Activated naive CD8-positive, alpha-beta T cell treated with anti-CD3 and anti-CD28 coated beads, Interleukin-2, amount 10 ng/mL, durations not matched to agents 7 days and 5 days (primary cell): ENCODE results near the gene CHST9. TPM values are rescaled to one million over a fixed set of nuclear protein-coding genes. Genes with fewer than 3 reads are reported as not detected.
"Not testable (repeated sequence)": the region's sequence is repeated elsewhere in the genome, so short reads cannot be mapped to it uniquely, and the experiment has no call there.

ENCODE experiments used
- ATAC-seq: fragments of 150-1000 bp; cut with Tn5 transposase; one replicate; pipeline ENCODE4 v1.10.0; 2021; ENCODE audit warnings: low read depth, moderate library complexity
- POLR2A ChIA-PET: fragments of 350-600 bp; sonication (Branson Sonifier 250); formaldehyde crosslinking; loops from one replicate; lab custom pipeline; 2021; ENCODE audit warnings: antibody characterized with exemption; lab: Charles Lee
- DNase-seq: peaks from one replicate; pipeline ENCODE4 v3.0.0; 2021
- H3K27ac Mint-ChIP-seq: one replicate; pipeline ENCODE4 v1.8.0; 2022; ENCODE audit warnings: mild to moderate bottlenecking, mixed read lengths
- H3K27me3 Mint-ChIP-seq: one replicate; pipeline ENCODE4 v1.8.0; 2022; ENCODE audit warnings: mild to moderate bottlenecking, moderate library complexity, mixed read lengths
- H3K36me3 Mint-ChIP-seq: one replicate; pipeline ENCODE4 v1.8.0; 2021; ENCODE audit warnings: mild to moderate bottlenecking, mixed read lengths
- H3K4me1 Mint-ChIP-seq: one replicate; pipeline ENCODE4 v1.8.0; 2021; ENCODE audit warnings: mixed read lengths
- H3K4me3 Mint-ChIP-seq: one replicate; pipeline ENCODE4 v1.8.0; 2022; ENCODE audit warnings: mild to moderate bottlenecking, moderate library complexity, mixed read lengths
- H3K9me3 Mint-ChIP-seq: one replicate; pipeline ENCODE4 v1.8.0; 2021; ENCODE audit warnings: mixed read lengths
- total RNA-seq, 2 experiments: library from RNA; stranded (reverse); gene quantifications; one replicate each; pipeline ENCODE4 v1.2.3, GENCODE V29; 2021

The CHST9 gene
- total RNA-seq, 2 experiments from 2014 or later: not detected

DNA sequence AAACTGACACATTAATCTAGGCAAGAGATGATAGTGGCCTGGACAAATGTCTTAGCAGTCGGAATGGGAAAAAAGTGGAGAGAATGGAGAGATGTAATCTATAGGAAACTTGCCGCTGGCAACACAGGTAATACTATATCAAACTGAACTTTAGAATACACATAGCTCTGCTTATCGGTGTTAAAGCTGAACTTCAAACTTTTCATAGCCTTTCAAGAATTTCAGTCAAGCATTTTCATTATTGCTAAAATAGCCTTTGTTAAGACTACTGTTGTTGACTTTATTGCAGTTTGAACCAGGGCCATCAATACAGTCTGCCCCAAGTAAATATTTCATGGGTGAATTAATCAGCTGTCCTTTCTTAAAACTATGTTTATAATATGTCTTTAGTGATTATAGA, 12.9 kb upstream of the CHST9 start:
- peaks cover 4% of the 10 kb centered on the region for H3K9me3 Mint-ChIP-seq
- H3K27me3 Mint-ChIP-seq: no peaks in the 10 kb centered on the region
- no peak overlapping the region for H3K27ac Mint-ChIP-seq
- no peak for ATAC-seq
- POLR2A ChIA-PET: no interaction called here
- H3K36me3 Mint-ChIP-seq: no peaks in the 10 kb centered on the region
- H3K4me3 Mint-ChIP-seq: no peak overlapping the region
- no peak for DNase-seq
- H3K4me1 Mint-ChIP-seq: no peaks in the 10 kb centered on the region

DNA sequence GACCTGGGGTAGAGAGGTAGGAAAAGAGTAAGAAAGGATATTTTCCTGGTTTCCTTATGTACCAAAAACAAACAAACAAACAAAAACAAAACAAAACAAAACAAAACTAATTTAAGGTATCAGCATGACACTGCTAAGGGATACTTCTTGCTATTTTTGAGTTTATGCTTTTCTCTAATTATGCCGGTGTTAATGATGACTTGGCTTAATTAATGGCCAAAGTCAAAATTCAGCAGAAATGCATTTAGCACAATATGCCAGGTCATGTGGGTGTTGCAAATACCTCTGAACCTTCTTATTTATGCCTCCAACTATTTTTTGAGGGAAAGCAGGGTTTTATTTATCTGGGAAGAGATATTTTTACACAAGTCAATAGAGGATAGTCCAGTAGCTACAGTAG, 3.2 kb upstream of the CHST9 start:
- H3K9me3 Mint-ChIP-seq: peaks cover 2% of the 10 kb centered on the region
- H3K27me3 Mint-ChIP-seq: peaks cover 19% of the 10 kb centered on the region
- ATAC-seq (no peak), DNase-seq (no peak)
- no peak overlapping the region for H3K4me3 Mint-ChIP-seq
- POLR2A ChIA-PET: no interaction called here
- no peaks in the 10 kb centered on the region for H3K4me1 Mint-ChIP-seq
- no peak overlapping the region for H3K27ac Mint-ChIP-seq
- H3K36me3 Mint-ChIP-seq: no peaks in the 10 kb centered on the region

DNA sequence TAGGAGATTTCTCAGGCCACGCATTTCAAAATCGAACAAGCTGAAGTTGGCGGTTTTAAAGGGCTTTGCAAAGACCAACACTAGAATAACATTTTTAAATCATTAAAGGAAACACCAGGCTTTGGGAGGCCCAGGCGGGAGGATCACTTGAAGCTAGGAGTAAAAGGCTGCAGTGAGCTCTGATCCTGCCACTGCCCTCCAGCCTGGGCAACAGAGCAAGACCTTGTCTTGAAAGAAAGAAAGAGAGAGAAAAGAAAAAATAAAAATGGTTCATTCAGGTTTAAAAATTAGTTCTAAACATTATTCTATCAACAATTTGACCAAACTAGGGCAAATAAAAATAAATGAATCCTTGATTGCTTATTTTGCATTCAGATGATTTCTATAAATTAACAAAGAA, 789 bp upstream of the CHST9 start:
- no peak for ATAC-seq
- Mint-ChIP-seq H3K36me3 (no peaks in the 10 kb centered on the region), H3K27ac (no peak overlapping the region), H3K27me3 (peaks cover 22% of the 10 kb centered on the region), H3K4me1 (no peaks in the 10 kb centered on the region), H3K9me3 (no peaks in the 10 kb centered on the region), H3K4me3 (no peak overlapping the region)
- no peak for DNase-seq
- POLR2A ChIA-PET: no interaction called here

DNA sequence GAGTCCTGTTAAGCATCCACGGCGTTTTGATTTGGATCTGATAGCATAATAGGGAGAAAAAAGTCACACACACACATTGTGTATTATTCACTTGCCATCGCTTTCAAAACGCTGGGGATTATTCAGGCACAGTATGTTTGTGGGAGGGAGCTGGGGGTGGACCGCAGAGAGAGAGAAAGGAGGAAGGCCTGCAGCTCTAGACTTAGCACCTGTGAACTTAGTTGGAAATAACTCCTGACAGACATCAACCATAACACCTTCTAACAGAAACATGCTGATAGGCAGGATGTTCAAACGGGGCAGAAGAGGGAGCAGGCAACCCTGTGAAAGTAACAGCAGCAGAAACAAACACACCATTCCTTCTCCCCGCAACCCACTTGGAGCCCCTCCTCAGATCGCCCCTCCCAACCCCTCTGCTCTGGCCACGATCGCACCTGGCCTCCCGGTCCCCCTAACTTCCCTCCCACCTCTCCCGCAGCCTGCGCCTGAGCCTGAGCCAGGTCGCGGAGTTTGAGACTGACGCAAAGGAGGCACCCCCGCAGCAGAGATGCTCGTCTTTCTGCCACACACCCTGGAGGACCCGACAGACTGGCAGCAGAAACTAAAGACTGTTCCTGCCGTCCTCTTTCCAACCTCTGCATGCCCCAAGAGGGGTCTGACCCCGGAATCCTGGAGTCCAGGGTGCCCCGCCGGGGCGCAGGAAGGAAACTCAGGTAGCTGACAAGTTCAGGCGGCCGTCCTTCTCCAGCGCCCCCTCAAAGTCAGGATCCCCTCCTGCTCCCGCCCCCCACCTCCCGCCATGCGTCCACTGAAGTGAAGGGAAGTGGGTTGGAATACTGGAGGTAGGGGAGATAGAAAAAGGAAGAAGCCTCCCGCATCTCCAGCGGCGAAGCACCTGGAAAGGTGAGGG, 738 bp downstream of the CHST9 start:
- Mint-ChIP-seq H3K27me3 (peaks cover 22% of the 10 kb centered on the region), H3K4me3 (no peak overlapping the region), H3K9me3 (no peaks in the 10 kb centered on the region), H3K4me1 (no peaks in the 10 kb centered on the region), H3K27ac (no peak overlapping the region), H3K36me3 (no peaks in the 10 kb centered on the region)
- POLR2A ChIA-PET: no interaction called here
- no peak for DNase-seq
- ATAC-seq: no peak

DNA sequence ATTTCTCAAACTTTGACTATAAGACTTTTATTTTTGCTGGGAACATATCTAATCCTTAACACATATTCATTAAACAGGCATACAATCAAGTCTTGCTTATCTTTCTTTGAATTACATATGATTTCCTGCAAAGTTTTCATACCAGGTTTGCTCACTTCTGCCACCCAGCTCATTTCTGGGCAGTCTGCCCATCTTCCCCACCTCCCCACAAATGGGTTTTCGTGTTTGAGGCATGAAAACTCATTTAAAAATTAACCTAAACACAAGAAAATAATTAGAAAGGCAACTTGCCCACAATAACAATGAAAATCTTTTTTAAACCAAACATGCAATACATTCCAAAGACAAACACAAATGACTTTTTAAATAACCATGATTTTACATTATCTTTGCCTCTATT, 3.4 kb downstream of the CHST9 start:
- no peak for ATAC-seq
- no peak overlapping the region for H3K27ac Mint-ChIP-seq
- POLR2A ChIA-PET: no interaction called here

DNA sequence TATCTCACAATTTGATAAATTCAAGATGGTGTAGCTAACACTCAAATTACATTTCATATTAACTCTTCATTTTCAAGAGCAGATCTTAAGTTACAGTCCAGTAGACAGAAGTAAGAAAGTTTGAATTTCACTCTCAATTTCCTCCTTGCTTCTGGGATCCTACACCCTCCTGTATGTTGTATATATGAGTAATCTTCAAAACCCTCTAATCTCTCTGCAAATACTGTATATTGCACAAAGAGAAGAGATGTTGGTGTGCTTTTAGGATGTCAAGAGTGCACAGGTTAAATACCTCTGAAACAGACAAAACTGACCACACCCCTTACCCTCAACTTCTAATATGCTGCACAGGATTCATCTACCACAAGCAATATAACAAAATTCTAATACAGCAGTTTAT, 6.7 kb downstream of the CHST9 start:
- H3K27ac Mint-ChIP-seq: no peak overlapping the region
- no peak for ATAC-seq
- no peaks in the 10 kb centered on the region for H3K4me1 Mint-ChIP-seq
- H3K36me3 Mint-ChIP-seq: no peaks in the 10 kb centered on the region
- POLR2A ChIA-PET: no interaction called here
- H3K9me3 Mint-ChIP-seq: no peaks in the 10 kb centered on the region
- DNase-seq: no peak
- no peak overlapping the region for H3K4me3 Mint-ChIP-seq
- peaks cover 3% of the 10 kb centered on the region for H3K27me3 Mint-ChIP-seq

More for the DNA sequence above, 3.4 kb downstream of the CHST9 start:
- Mint-ChIP-seq H3K9me3 (no peaks in the 10 kb centered on the region), H3K27me3 (peaks cover 22% of the 10 kb centered on the region), H3K4me1 (no peaks in the 10 kb centered on the region), H3K36me3 (no peaks in the 10 kb centered on the region), H3K4me3 (no peak overlapping the region)
- no peak for DNase-seq

DNA sequence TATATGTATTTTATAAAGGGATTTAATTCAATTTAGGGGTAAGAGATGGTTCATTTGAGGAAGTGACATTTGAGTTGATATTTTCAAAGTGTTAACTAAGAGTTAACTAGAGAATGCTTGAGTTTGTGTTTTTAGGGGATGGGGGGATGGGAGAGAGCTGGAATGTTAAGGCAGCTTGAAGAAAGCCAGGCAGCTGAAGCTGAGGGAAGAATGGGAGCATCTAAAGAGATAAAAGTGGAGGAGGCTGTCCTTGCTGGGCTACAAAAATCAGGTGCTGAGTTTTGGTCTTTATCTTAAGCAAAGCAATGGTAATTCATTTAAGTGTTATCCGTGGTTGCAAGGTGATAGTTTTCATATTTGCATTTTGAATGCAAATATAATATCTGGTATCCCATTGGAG, 9.2 kb downstream of the CHST9 start:
- H3K27ac Mint-ChIP-seq: no peak overlapping the region
- H3K9me3 Mint-ChIP-seq: no peaks in the 10 kb centered on the region
- DNase-seq (no peak), ATAC-seq (no peak)
- H3K4me3 Mint-ChIP-seq: no peak overlapping the region
- no peaks in the 10 kb centered on the region for H3K4me1 Mint-ChIP-seq
- H3K27me3 Mint-ChIP-seq: no peaks in the 10 kb centered on the region
- POLR2A ChIA-PET: no interaction called here
- H3K36me3 Mint-ChIP-seq: no peaks in the 10 kb centered on the region

DNA sequence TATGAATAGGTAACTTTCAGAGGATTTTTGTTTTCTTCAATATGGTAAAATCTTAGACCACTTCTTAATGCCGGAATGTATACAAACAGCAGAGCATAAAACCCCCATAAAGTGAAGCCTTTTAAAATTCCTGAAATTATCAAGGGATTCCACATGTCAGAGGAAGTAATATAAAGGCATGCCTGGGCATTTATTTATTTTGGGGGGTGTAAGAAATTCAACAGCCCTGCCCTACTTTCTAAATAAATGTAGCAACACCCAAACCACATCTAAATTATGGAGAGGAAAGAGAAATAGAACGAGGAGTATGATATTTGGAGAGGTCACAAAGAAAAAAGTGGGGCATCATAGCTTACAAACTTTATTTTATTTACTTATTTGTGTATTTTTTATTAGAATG, 9.9 kb downstream of the CHST9 start:
- H3K9me3 Mint-ChIP-seq: no peaks in the 10 kb centered on the region
- DNase-seq: no peak
- POLR2A ChIA-PET: no interaction called here
- no peaks in the 10 kb centered on the region for H3K27me3 Mint-ChIP-seq
- no peaks in the 10 kb centered on the region for H3K36me3 Mint-ChIP-seq
- H3K4me3 Mint-ChIP-seq: no peak overlapping the region
- no peak overlapping the region for H3K27ac Mint-ChIP-seq
- ATAC-seq: no peak
- H3K4me1 Mint-ChIP-seq: no peaks in the 10 kb centered on the region

DNA sequence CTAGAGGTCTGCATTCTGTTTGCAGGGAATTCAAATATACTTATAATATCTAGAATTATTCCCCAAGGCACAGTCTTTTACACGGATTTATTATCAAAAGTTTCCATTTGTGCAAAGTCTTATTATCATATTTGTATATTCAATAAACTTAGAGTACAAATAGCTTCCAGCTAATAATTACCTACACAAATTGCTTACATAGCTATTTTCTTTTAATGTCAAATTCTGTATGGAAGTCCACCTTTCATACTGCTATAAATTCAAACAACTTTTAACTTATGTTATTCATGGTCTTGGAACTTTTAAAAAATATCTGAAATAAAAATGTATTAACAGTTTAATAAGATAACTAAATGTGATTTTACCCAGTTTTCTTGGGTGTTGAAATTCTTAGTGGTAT, 13.1 kb downstream of the CHST9 start:
- no peak for ATAC-seq
- Mint-ChIP-seq H3K27me3 (no peaks in the 10 kb centered on the region), H3K9me3 (peaks cover 2% of the 10 kb centered on the region), H3K4me1 (no peaks in the 10 kb centered on the region), H3K36me3 (no peaks in the 10 kb centered on the region), H3K4me3 (no peak overlapping the region), H3K27ac (no peak overlapping the region)
- POLR2A ChIA-PET: no interaction called here
- DNase-seq: no peak

DNA sequence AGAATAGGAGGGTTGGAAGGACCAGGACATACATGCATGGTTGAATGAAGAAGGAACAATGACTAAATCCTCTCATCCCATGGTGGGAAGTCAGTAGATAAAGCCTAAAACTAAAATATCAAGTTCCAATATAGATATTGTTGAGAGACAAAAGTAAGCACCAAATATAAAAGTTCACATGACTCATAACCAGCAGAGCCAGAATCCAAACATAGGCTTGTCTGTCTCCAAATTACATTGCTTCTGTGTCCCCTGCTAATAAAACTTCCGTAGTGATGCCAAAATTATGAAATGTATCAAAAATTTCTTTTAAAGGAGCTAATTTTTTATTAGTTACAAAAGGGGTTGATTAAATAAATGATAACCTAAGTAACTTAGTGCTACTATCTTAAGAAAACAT, 19.7 kb downstream of the CHST9 start:
- POLR2A ChIA-PET: no interaction called here
- Mint-ChIP-seq H3K4me1 (no peaks in the 10 kb centered on the region), H3K9me3 (peaks cover 9% of the 10 kb centered on the region), H3K27me3 (no peaks in the 10 kb centered on the region), H3K36me3 (no peaks in the 10 kb centered on the region), H3K4me3 (no peak overlapping the region), H3K27ac (no peak overlapping the region)
- DNase-seq: no peak
- ATAC-seq: no peak

DNA sequence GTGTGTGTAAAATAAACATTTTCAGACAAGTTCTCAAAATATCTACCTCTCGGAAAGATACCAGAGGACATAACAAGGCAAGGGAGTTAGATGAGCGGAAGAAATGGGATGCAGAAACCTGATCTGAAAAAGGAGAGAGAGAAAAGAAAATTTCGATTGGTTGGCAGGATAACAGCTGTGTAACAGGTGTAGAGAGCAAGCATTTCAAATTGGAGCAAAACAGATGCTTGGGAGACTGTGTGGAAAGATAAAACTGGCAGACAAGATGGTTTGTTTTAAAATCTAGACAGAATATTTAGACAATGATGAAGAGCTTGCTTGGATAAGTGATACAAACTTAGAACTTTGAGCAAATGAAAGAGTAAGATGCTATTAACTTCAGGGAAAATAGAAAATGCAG, 20.2 kb downstream of the CHST9 start:
- Mint-ChIP-seq H3K4me1 (no peaks in the 10 kb centered on the region), H3K27me3 (no peaks in the 10 kb centered on the region), H3K9me3 (peaks cover 9% of the 10 kb centered on the region), H3K36me3 (no peaks in the 10 kb centered on the region), H3K4me3 (no peak overlapping the region), H3K27ac (no peak overlapping the region)
- DNase-seq: no peak
- ATAC-seq: no peak
- POLR2A ChIA-PET: no interaction called here

DNA sequence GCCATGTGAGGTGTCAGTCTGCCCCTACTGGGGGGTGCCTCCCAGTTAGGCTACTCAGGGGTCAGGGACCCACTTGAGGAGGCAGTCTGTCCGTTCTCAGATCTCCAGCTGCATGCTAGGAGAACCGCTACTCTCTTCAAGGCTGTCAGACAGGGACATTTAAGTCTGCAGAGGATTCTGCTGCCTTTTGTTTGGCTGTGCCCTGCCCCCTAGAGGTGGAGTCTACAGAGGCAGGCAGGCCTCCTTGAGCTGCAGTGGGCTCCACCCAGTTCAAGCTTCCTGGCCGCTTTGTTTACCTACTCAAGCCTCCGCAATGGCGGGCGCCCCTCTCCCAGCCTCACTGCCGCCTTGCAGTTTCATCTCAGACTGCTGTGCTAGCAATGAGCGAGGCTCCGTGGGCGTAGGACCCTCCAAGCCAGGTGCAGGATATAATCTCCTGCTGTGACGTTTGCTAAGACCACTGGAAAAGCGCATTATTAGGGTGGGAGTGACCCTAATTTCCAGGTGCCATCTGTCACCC, 21.9 kb downstream of the CHST9 start:
- ATAC-seq, DNase-seq, H3K27ac Mint-ChIP-seq, H3K36me3 Mint-ChIP-seq, H3K4me1 Mint-ChIP-seq, H3K27me3 Mint-ChIP-seq, H3K9me3 Mint-ChIP-seq, H3K4me3 Mint-ChIP-seq, POLR2A ChIA-PET: not testable (repeated sequence)

DNA sequence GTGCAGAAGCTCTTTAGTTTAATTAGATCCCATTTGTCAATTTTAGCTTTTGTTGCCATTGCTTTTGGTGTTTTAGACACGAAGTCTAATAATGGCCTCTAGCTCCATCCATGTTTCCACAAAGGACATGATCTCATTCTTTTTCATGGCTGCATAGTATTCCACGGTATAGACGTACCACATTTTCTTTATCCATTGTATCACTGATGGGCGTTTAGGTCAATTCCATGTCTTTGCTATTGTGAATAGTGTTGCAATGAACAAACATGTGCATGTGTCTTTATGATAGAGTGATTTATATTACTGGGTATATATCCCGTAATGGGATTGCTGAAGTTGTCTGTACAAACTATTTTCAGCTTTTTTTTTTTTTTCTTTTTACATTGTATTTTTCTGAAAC, 35.9 kb downstream of the CHST9 start:
- H3K36me3 Mint-ChIP-seq, H3K27ac Mint-ChIP-seq, POLR2A ChIA-PET, H3K9me3 Mint-ChIP-seq, H3K4me1 Mint-ChIP-seq, H3K27me3 Mint-ChIP-seq, DNase-seq, H3K4me3 Mint-ChIP-seq, ATAC-seq: not testable (repeated sequence)

DNA sequence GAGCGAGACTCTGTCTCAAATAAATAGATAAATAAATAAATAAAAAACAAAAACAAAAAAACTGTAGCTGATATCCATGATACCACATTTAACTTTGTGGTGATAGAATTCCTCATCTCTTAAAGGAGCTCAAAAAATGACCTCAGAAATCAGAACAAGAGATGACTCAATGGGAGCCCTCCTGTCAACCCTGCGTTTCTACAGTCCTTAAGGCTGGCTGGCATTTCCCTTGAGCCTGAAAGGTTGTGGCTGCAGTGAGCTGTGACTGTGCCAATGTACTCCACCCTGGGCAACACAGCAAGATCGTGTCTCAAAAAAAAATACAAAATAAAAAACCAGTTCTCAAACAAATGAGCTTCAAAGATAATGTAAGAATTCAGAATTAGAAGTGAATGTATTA, 40.4 kb downstream of the CHST9 start:
- no peak overlapping the region for H3K4me3 Mint-ChIP-seq
- no peak overlapping the region for H3K27ac Mint-ChIP-seq
- POLR2A ChIA-PET: no interaction called here
- no peak for DNase-seq
- H3K27me3 Mint-ChIP-seq: no peaks in the 10 kb centered on the region
- ATAC-seq: no peak
- no peaks in the 10 kb centered on the region for H3K4me1 Mint-ChIP-seq
- H3K9me3 Mint-ChIP-seq: peaks cover 6% of the 10 kb centered on the region
- H3K36me3 Mint-ChIP-seq: no peaks in the 10 kb centered on the region
